Measurements from ENCODE around the gene GPALPP1. TPM values are rescaled to one million over a fixed set of nuclear protein-coding genes. Genes with fewer than 3 reads are reported as not detected.
"Not testable (repeated sequence)": the region's sequence is repeated elsewhere in the genome, so short reads cannot be mapped to it uniquely, and the experiment has no call there.

GPALPP1 gene, protein sequence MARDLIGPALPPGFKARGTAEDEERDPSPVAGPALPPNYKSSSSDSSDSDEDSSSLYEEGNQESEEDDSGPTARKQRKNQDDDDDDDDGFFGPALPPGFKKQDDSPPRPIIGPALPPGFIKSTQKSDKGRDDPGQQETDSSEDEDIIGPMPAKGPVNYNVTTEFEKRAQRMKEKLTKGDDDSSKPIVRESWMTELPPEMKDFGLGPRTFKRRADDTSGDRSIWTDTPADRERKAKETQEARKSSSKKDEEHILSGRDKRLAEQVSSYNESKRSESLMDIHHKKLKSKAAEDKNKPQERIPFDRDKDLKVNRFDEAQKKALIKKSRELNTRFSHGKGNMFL
- total RNA-seq (2014; rRNA removed; shearing (Covaris generic); ENCODE audit: low replicate concordance): 23.8 and 36.2 TPM in 2 replicates

GRCh38 chr13:44989071-44989889, at the start of gene GPALPP1, which contains the start of gene NUFIP1:
Gene GPALPP1, plus strand, starts transcription at chr13:44989538. Its CDS starts 117 bp downstream, at chr13:44989655.
Gene NUFIP1, minus strand, starts transcription at chr13:44989471. Its CDS starts 35 bp downstream, at chr13:44989436.
- H3K4me3 ChIP-seq (ENCODE audit: low read length): peak within 1 kb of the TSS; percentile 91
- H3K27ac ChIP-seq (ENCODE audit: low read length): no peak within 1 kb of the TSS
- H3K4me1 ChIP-seq (ENCODE audit: low read length): peaks cover 31% of the 10 kb centered on the region
- H3K79me2 ChIP-seq (ENCODE audit: low read length): peaks cover 91% of the 10 kb centered on the region
- no peaks in the 10 kb centered on the region; the same call in 1 of the 2 replicates for H4K20me1 ChIP-seq (ENCODE audit: insufficient read depth, low read depth, low read length)
- DNase-seq: peak; percentile 97
- H3K9me3 ChIP-seq (ENCODE audit: low read length): no peaks in the 10 kb centered on the region
- no peaks in the 10 kb centered on the region for H3K27me3 ChIP-seq (ENCODE audit: low read length)
- H3K9me2 ChIP-seq (replicated peaks; ENCODE audit: insufficient read depth, low read length): no peaks in the 10 kb centered on the region
- peak within 1 kb of the TSS; percentile 85 for H3K9ac ChIP-seq (ENCODE audit: low read length)
- peak within 1 kb of the TSS; percentile 83; the same call in 1 of the 2 replicates for H2AFZ ChIP-seq (ENCODE audit: low read length)
- peak within 1 kb of the TSS; percentile 94 for H3K4me2 ChIP-seq (ENCODE audit: low read depth, low read length, poor library complexity, severe bottlenecking)
- H3K36me3 ChIP-seq (ENCODE audit: insufficient read depth, low read length): peaks cover 9% of the 10 kb centered on the region; the same call in 1 of the 2 replicates

DNA sequence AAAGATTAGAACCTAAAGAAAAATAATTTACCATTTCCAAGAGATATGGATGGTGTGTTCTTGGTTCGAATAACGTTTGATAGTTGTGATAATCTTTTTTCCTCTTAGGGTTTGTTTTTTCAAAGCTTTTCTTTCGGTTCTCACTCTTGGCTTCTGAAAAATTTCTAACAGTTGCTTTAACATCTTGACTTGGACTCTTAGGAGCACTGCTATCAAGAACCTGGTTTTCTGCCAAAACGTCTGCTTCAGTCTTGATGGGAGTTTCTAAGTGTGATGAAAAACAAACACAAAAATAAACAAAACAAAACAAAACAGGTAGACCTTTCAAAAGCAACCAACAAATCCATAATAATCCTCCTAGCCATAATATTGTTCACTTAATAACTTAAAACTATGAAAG, 45.9 kb upstream of the GPALPP1 start:
- not testable (repeated sequence) for H3K9ac ChIP-seq (ENCODE audit: low read length); H2AFZ ChIP-seq (ENCODE audit: low read length); DNase-seq; H3K4me3 ChIP-seq (ENCODE audit: low read length); H3K4me2 ChIP-seq (ENCODE audit: low read depth, low read length, poor library complexity, severe bottlenecking); H4K20me1 ChIP-seq (ENCODE audit: insufficient read depth, low read depth, low read length); H3K27me3 ChIP-seq (ENCODE audit: low read length); H3K9me3 ChIP-seq (ENCODE audit: low read length); H3K36me3 ChIP-seq (ENCODE audit: insufficient read depth, low read length); H3K27ac ChIP-seq (ENCODE audit: low read length); H3K9me2 ChIP-seq (replicated peaks; ENCODE audit: insufficient read depth, low read length); H3K79me2 ChIP-seq (ENCODE audit: low read length)
- peaks cover 10% of the 10 kb centered on the region for H3K4me1 ChIP-seq (ENCODE audit: low read length)

DNA sequence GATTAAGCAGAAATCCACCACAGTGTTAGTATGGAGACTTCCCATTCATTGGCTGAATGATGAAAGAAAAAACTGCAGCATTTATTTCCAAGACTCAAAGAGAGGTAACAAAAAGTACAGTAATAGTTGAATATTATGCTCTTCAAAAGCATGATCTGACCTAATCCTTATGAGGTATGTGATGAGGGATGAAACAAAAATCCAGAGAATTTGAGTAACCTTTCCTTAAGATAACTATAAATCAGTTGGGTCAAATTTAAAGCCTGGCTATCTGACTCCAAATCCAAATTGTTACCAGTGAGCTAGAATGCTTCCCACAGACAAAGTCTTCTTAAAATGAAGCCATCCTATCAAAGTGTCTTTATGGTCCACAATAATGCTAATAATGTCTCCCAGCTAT, 38.2 kb upstream of the GPALPP1 start:
- Histone ChIP-seq H3K4me1 (ENCODE audit: low read length) (peaks cover 14% of the 10 kb centered on the region), H3K36me3 (ENCODE audit: insufficient read depth, low read length) (peaks cover 11% of the 10 kb centered on the region; the same call in 1 of the 2 replicates), H3K4me3 (ENCODE audit: low read length) (no peak overlapping the region), H3K4me2 (ENCODE audit: low read depth, low read length, poor library complexity, severe bottlenecking) (no peak overlapping the region), H3K9ac (ENCODE audit: low read length) (no peak overlapping the region), H3K27ac (ENCODE audit: low read length) (no peak overlapping the region), H2AFZ (ENCODE audit: low read length) (no peak overlapping the region), H4K20me1 (ENCODE audit: insufficient read depth, low read depth, low read length) (no peaks in the 10 kb centered on the region), H3K27me3 (ENCODE audit: low read length) (no peaks in the 10 kb centered on the region), H3K79me2 (ENCODE audit: low read length) (peaks cover 25% of the 10 kb centered on the region), H3K9me3 (ENCODE audit: low read length) (no peaks in the 10 kb centered on the region), H3K9me2 (replicated peaks; ENCODE audit: insufficient read depth, low read length) (no peaks in the 10 kb centered on the region)
- DNase-seq: no peak

DNA sequence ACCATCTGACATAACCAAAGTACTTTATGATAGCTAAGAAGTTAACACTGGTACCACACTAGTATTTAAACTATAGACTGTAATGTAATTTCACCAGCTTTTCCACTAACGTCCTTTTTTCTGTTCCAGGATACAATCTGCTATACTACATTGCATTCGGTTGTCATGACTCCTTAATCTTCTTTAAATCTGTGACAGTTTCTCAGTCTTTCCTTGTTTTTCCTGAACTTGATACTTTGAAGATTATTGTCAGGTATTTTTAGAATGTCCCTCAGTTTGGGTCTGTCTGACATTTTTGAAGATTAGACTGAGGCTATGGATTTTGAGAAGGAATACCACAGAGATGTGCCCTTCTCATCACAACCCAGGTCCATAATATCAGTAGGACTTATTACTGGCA, 36.7 kb upstream of the GPALPP1 start:
- DNase-seq: no peak
- Histone ChIP-seq H3K4me1 (ENCODE audit: low read length) (peaks cover 14% of the 10 kb centered on the region), H3K36me3 (ENCODE audit: insufficient read depth, low read length) (peaks cover 11% of the 10 kb centered on the region; the same call in 1 of the 2 replicates), H3K27me3 (ENCODE audit: low read length) (no peaks in the 10 kb centered on the region), H3K9me2 (replicated peaks; ENCODE audit: insufficient read depth, low read length) (no peaks in the 10 kb centered on the region), H4K20me1 (ENCODE audit: insufficient read depth, low read depth, low read length) (no peaks in the 10 kb centered on the region), H3K9me3 (ENCODE audit: low read length) (no peaks in the 10 kb centered on the region), H3K27ac (ENCODE audit: low read length) (no peak overlapping the region), H3K4me3 (ENCODE audit: low read length) (no peak overlapping the region), H2AFZ (ENCODE audit: low read length) (no peak overlapping the region), H3K4me2 (ENCODE audit: low read depth, low read length, poor library complexity, severe bottlenecking) (no peak overlapping the region), H3K9ac (ENCODE audit: low read length) (no peak overlapping the region), H3K79me2 (ENCODE audit: low read length) (peaks cover 25% of the 10 kb centered on the region)

DNA sequence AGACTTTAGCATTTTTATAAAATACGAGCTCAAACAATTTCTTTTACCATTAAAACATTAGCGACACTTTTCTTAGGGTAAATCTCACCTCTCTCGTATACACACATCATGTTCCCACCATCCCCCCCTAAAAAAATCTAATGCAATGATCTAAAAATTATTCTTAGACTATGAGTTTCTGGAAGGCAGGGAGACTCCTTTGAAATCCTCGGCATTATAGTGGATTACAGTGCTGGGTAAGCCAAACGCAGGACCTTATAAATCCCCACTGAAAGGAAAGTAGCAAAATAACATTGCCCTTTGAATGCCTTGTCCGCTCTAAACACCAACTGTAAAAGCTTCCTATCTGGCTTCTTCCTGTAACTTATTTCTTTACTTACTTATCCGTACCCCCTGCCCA, 35.1 kb upstream of the GPALPP1 start:
- DNase-seq: no peak
- H2AFZ ChIP-seq (ENCODE audit: low read length): no peak overlapping the region
- H3K4me1 ChIP-seq (ENCODE audit: low read length): peaks cover 14% of the 10 kb centered on the region
- H3K27me3 ChIP-seq (ENCODE audit: low read length): no peaks in the 10 kb centered on the region
- no peak overlapping the region for H3K4me3 ChIP-seq (ENCODE audit: low read length)
- no peaks in the 10 kb centered on the region for H3K9me3 ChIP-seq (ENCODE audit: low read length)
- H4K20me1 ChIP-seq (ENCODE audit: insufficient read depth, low read depth, low read length): no peaks in the 10 kb centered on the region
- H3K27ac ChIP-seq (ENCODE audit: low read length): no peak overlapping the region
- H3K4me2 ChIP-seq (ENCODE audit: low read depth, low read length, poor library complexity, severe bottlenecking): no peak overlapping the region
- H3K79me2 ChIP-seq (ENCODE audit: low read length): peaks cover 25% of the 10 kb centered on the region
- peaks cover 20% of the 10 kb centered on the region; the same call in 1 of the 2 replicates for H3K36me3 ChIP-seq (ENCODE audit: insufficient read depth, low read length)
- no peak overlapping the region for H3K9ac ChIP-seq (ENCODE audit: low read length)
- H3K9me2 ChIP-seq (replicated peaks; ENCODE audit: insufficient read depth, low read length): no peaks in the 10 kb centered on the region

DNA sequence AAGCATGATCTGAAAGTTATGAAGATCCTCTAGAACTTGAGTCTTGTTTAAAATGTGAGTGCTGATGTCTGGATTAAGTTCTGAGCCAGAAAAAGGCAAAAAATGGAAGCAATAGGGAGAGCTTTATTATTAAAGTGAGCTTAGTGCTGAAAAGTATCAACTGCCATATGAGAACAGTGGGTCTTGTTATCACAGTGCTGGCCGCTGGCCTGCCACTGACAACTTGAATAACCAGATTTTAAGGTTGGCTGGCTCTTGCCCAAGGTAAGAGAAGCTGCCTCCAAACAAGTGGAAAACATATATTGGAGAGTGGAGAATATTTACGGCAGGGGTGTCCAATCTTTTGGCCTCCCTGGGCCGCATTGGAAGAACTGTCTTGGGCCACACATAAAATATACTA, 33.9 kb upstream of the GPALPP1 start:
- no peaks in the 10 kb centered on the region for H3K9me2 ChIP-seq (replicated peaks; ENCODE audit: insufficient read depth, low read length)
- H3K27me3 ChIP-seq (ENCODE audit: low read length): no peaks in the 10 kb centered on the region
- no peak overlapping the region for H2AFZ ChIP-seq (ENCODE audit: low read length)
- H3K4me2 ChIP-seq (ENCODE audit: low read depth, low read length, poor library complexity, severe bottlenecking): no peak overlapping the region
- no peaks in the 10 kb centered on the region for H3K9me3 ChIP-seq (ENCODE audit: low read length)
- H3K9ac ChIP-seq (ENCODE audit: low read length): no peak overlapping the region
- no peak for DNase-seq
- H3K79me2 ChIP-seq (ENCODE audit: low read length): peaks cover 25% of the 10 kb centered on the region
- peaks cover 15% of the 10 kb centered on the region; the same call in 1 of the 2 replicates for H3K36me3 ChIP-seq (ENCODE audit: insufficient read depth, low read length)
- no peak overlapping the region for H3K27ac ChIP-seq (ENCODE audit: low read length)
- no peaks in the 10 kb centered on the region for H4K20me1 ChIP-seq (ENCODE audit: insufficient read depth, low read depth, low read length)
- H3K4me3 ChIP-seq (ENCODE audit: low read length): no peak overlapping the region
- peaks cover 7% of the 10 kb centered on the region for H3K4me1 ChIP-seq (ENCODE audit: low read length)

DNA sequence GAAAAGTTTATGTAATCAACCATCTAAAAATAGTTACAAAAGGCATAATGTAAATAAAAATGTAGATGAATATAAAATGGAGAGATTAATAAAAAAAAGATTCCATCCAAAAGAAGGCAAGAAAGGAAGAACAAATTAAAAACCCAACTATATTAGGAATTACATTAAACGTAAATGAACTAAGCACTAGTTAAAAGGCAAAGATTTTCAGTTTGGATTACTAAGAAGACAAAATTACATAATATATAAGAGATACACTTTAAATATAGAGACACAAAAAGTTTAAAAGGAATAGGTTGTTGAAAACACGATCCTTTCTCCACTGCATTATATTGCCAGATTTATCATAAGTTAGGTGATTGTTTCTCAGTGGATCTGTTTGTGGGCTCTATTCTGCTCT, 27.3 kb upstream of the GPALPP1 start:
- Histone ChIP-seq H3K27me3 (ENCODE audit: low read length) (no peaks in the 10 kb centered on the region), H3K79me2 (ENCODE audit: low read length) (0 out of 2 replicates have a peak, but pooled peaks cover 3% of the 10 kb centered on the region), H4K20me1 (ENCODE audit: insufficient read depth, low read depth, low read length) (no peaks in the 10 kb centered on the region), H3K36me3 (ENCODE audit: insufficient read depth, low read length) (peaks cover 61% of the 10 kb centered on the region), H3K27ac (ENCODE audit: low read length) (no peak overlapping the region), H3K9me3 (ENCODE audit: low read length) (peaks cover 14% of the 10 kb centered on the region; the same call in 1 of the 2 replicates), H2AFZ (ENCODE audit: low read length) (no peak overlapping the region), H3K4me1 (ENCODE audit: low read length) (no peaks in the 10 kb centered on the region), H3K9ac (ENCODE audit: low read length) (no peak overlapping the region), H3K4me2 (ENCODE audit: low read depth, low read length, poor library complexity, severe bottlenecking) (no peak overlapping the region), H3K9me2 (replicated peaks; ENCODE audit: insufficient read depth, low read length) (no peaks in the 10 kb centered on the region), H3K4me3 (ENCODE audit: low read length) (no peak overlapping the region)
- DNase-seq: no peak
